ENCODE measurements around the gene COL24A1. TPM values are rescaled to one million over a fixed set of nuclear protein-coding genes. Genes with fewer than 3 reads are reported as not detected.

COL24A1 gene
- total and polyA plus RNA-seq, 4 experiments from 2014 or later: 0.09 to 0.14 TPM; not detected in 2

DNA sequence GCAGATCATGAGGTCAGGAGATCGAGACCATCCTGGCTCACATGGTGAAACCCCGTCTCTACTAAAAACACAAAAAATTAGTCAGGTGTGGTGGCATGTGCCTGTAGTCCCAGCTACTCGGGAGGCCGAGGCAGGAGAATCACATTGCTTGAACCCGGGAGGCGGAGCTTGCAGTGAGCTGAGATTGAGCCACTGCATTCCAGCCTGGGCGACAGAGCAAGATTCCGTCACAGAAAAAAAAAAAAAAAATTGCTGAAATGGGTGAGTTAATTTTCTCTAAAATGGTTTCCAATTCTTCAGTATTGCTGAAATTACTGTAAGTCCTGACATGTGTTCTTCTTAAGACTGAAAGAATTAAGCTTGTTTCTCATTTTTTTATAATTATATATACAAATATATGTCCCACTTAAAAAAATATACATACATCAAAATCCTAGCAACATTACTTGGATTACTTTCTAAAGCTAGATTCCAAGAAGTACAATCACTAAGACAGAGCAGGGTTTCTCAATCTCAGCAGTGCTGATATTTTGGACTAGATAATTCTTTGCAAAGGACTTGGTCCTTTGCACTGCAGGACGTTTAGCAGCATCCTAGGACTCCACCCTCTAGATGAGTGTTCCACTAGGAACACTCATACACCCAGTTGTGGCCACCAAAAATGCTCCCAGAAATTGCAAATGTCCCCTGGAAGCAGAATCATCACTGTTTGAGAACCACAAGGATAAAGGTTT is 473.1 kb downstream of the COL24A1 start:
- Mint-ChIP-seq H3K4me1 (peaks cover 5 to 12% (median 7%) of the 10 kb centered on the region in 4 donors), H3K27ac (peak overlapping the region in 1 of 7 donors; percentile 14), H3K4me3 (no peak overlapping the region), H3K27me3 (no peaks in the 10 kb centered on the region), H3K9me3 (no peaks in the 10 kb centered on the region), H3K36me3 (peaks cover 26 to 39% of the 10 kb centered on the region in 2 donors)
- intact Hi-C loops (cut with micrococcal nuclease): no loop called here
- no peaks in the 10 kb centered on the region for H3K4me1 ChIP-seq (ENCODE audit: insufficient read depth, low read length)
- no peak overlapping the region for H3K4me3 ChIP-seq (ENCODE audit: low read length in 2 of 2)
- peak in 1 of 5 donors; percentile 22 for DNase-seq
- CTCF ChIA-PET (ENCODE audit: partially characterized antibody): no interaction called here
- H3K27me3 ChIP-seq (ENCODE audit: insufficient read depth, low read length): no peaks in the 10 kb centered on the region
- H3K27ac ChIP-seq (ENCODE audit: low read depth, low read length): no peak overlapping the region
- H3K9me3 ChIP-seq (ENCODE audit: control insufficient read depth in 1 of 2, low read length in 2 of 2): no peaks in the 10 kb centered on the region
- POLR2A ChIA-PET (ENCODE audit: partially characterized antibody): interaction anchor here (0.7 kb wide), 1 partner anchor 8 kb away, joined by 5 read pairs; no protein-coding TSS in a partner anchor
- H3K36me3 ChIP-seq (ENCODE audit: insufficient read depth, low read length): peaks cover 4% of the 10 kb centered on the region

DNA sequence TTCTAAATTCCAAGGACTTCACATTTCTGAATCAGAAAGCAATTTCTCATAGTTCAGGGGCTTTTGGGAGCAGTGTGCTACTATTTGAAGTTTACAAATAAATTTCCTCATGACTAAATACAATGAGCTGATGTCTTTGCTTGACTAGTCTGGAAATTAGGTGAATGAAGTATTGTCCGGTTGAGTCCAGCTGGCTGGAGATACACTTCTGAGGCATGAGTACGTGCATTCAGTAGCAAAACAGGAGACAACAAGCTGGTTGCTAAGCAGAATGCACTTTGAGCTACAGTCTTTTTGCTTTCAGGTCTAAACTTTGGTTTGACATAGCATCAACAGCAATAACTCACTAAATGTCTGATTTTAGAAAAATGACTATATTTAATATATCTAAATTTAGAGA is 475.5 kb downstream of the COL24A1 start:
- H3K9me3 Mint-ChIP-seq: no peaks in the 10 kb centered on the region
- peaks cover 4% of the 10 kb centered on the region for H3K36me3 ChIP-seq (ENCODE audit: insufficient read depth, low read length)
- no peaks in the 10 kb centered on the region for H3K9me3 ChIP-seq (ENCODE audit: control insufficient read depth in 1 of 2, low read length in 2 of 2)
- no peaks in the 10 kb centered on the region for H3K27me3 Mint-ChIP-seq
- peaks cover 33 to 43% of the 10 kb centered on the region in 2 donors for H3K36me3 Mint-ChIP-seq
- CTCF ChIA-PET (ENCODE audit: partially characterized antibody): no interaction called here
- DNase-seq: no peak
- H3K4me1 Mint-ChIP-seq: peaks cover 4 to 7% (median 4%) of the 10 kb centered on the region in 4 donors
- H3K27ac Mint-ChIP-seq: no peak overlapping the region
- no peaks in the 10 kb centered on the region for H3K27me3 ChIP-seq (ENCODE audit: insufficient read depth, low read length)
- H3K4me3 Mint-ChIP-seq: no peak overlapping the region
- no peaks in the 10 kb centered on the region for H3K4me1 ChIP-seq (ENCODE audit: insufficient read depth, low read length)
- H3K4me3 ChIP-seq (ENCODE audit: low read length in 2 of 2): no peak overlapping the region
- intact Hi-C loops (cut with micrococcal nuclease): no loop called here
- no peak overlapping the region for H3K27ac ChIP-seq (ENCODE audit: low read depth, low read length)
- POLR2A ChIA-PET (ENCODE audit: partially characterized antibody): no interaction called here

Other genes starting within 250 kb of the COL24A1 start
- gene ODF2L, start 239.6 kb upstream of the COL24A1 start, total RNA-seq: 10 to 100 TPM; 97.3 to 98.3 TPM
- gene ODF2L, start 239.6 kb upstream of the COL24A1 start, polyA plus RNA-seq: 10 to 100 TPM; 60.0 to 60.4 TPM

All from CD4-positive, alpha-beta memory T cell (primary cell).